Adrenal gland (tissue), 5 donors: ENCODE results near the gene MINAR1.

Experiments
- CTCF ChIP-seq, 6 experiments: fragments of 450-650 bp in 4 of 6; fragments of 200-600 bp in 2 of 6; sonication (generic) in 1 of 6; IDR thresholded peaks; 1 replicate in 5 of 6; 2 replicates in 1 of 6; pipeline versions ENCODE4 v1.5.1 to v1.8.0; 2016 to 2021; ENCODE audit warnings: antibody characterized with exemption in 6 of 6, mild to moderate bottlenecking in 2 of 6, moderate library complexity in 1 of 6
- POLR2A ChIP-seq, 2 donors: fragments of 450-650 bp; IDR thresholded peaks; one replicate each; pipeline ENCODE4 v1.6.1; 2017; ENCODE audit warnings: antibody characterized with exemption in 2 of 2, mild to moderate bottlenecking in 2 of 2, moderate library complexity in 1 of 2
- donor health status: DM: no; HTN: no; CAD: no.

- peak in 2 of 6 experiments; percentile 18 to 19 for TF ChIP-seq CTCF (IDR thresholded peaks at IDR 0.05)
- TF ChIP-seq POLR2A (IDR thresholded peaks at IDR 0.05): no peak
Observed at GRCh38 chr15:79433276-79433990, 1.3 kb downstream of the MINAR1 start.
